HG03066 (cell line): ENCODE data around the gene OR9Q1.

Source experiments
- ATAC-seq: cut with Tn5 transposase; IDR thresholded peaks from one replicate; pipeline ENCODE4 v1.9.1; 2021; ENCODE audit warnings: low read depth; ENCODE audit not compliant: unreplicated experiment

Gene OR9Q1

GRCh38 chr11:58216476-58216875, 192.8 kb downstream of the OR9Q1 start:
- no peak for ATAC-seq

- no peak for ATAC-seq
Measured at GRCh38 chr11:58222721-58223120, 199.0 kb downstream of the OR9Q1 start.

- ATAC-seq: no peak
Measured at GRCh38 chr11:58227956-58228615, 204.4 kb downstream of the OR9Q1 start.
